Skeletal muscle tissue (tissue), 4 donors: ENCODE results near the gene OR13C3. TPM values are rescaled to one million over a fixed set of nuclear protein-coding genes. Genes with fewer than 3 reads are reported as not detected.
"Not testable (repeated sequence)": the region's sequence is repeated elsewhere in the genome, so short reads cannot be mapped to it uniquely, and the experiment has no call there.

ENCODE experiments used
- H3K27ac ChIP-seq: one replicate; pipeline ENCODE4 v1.7.0; 2013; ENCODE audit warnings: mild to moderate bottlenecking, low read depth, low read length, inconsistent platforms
- H3K27me3 ChIP-seq, 3 donors: one replicate each; pipeline ENCODE4 v1.7.0; 2013; ENCODE audit warnings: low read length in 3 of 3; ENCODE audit not compliant: control insufficient read depth in 3 of 3, insufficient read depth in 3 of 3
- H3K36me3 ChIP-seq, 3 donors: one replicate each; pipeline ENCODE4 v1.7.0; 2013; ENCODE audit warnings: low read length in 3 of 3; ENCODE audit not compliant: control insufficient read depth in 3 of 3, insufficient read depth in 3 of 3
- H3K4me1 ChIP-seq, 3 donors: one replicate each; pipeline ENCODE4 v1.7.0; 2013; ENCODE audit warnings: low read length in 3 of 3, mild to moderate bottlenecking in 3 of 3; ENCODE audit not compliant: control insufficient read depth in 3 of 3, insufficient read depth in 3 of 3
- H3K4me3 ChIP-seq, 3 donors: one replicate each; pipeline ENCODE4 v1.7.0; 2013; ENCODE audit warnings: low read length in 3 of 3
- H3K9ac ChIP-seq, 3 donors: one replicate each; pipeline ENCODE4 v1.7.0; 2013; ENCODE audit warnings: low read length in 3 of 3, mild to moderate bottlenecking in 3 of 3, moderate library complexity in 2 of 3, low read depth in 1 of 3
- H3K9me3 ChIP-seq, 3 donors: one replicate each; pipeline ENCODE4 v1.7.0; 2013; ENCODE audit warnings: low read length in 3 of 3; ENCODE audit not compliant: control insufficient read depth in 3 of 3
- total RNA-seq: library from RNA; depleted of rRNA; stranded (reverse); fragments of >200 nt; gene quantifications from one replicate; pipeline ENCODE4 v1.2.3, GENCODE V29; 2014
- donor health status: Osteomylitis.

OR13C3 gene
- total RNA-seq, 1 donor from 2014 or later: not detected

DNA sequence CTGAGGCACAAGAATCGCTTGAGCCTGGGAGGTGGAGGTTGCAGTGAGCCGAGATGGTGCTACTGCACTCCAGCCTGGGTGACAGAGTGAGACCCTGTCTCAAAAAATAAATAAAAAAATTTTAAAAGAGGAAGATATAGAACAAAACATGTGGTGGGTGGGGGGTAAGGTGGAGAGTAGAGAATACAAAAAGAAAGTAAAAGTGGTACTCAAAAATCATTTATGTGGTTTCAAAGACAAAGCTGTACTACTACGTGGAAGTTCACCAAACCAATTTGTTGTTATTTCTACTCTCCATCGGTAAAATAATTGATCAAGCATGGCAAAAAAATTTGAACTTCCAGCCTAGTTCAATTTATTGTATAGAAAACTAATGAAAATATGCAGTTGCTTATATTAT is 8.0 kb upstream of the OR13C3 start:
- Histone ChIP-seq H3K27me3 (no peaks in the 10 kb centered on the region), H3K9ac (no peak overlapping the region), H3K27ac (no peak overlapping the region), H3K9me3 (no peaks in the 10 kb centered on the region), H3K4me1 (no peaks in the 10 kb centered on the region), H3K36me3 (no peaks in the 10 kb centered on the region), H3K4me3 (no peak overlapping the region)

DNA sequence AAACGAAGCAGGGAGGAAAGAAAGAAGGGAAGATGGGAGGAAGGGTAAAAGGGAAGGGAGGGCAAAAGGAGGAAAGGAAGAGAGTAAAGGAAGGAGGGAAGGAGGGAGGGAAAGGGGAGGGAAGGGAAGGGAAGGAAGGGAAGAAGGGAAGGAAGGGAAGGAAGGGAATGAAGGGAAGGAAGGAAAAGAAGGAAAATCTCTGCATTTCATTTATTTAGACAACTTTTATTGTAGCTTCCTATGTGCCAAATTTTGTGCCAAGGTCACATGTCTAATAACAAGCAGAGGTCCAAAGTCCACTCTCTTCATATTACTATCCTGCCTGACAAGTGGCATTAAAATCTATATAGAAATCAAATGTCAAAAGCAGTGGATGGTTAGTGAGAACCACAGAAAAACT is 2.6 kb upstream of the OR13C3 start:
- no peak overlapping the region for H3K9ac ChIP-seq

DNA sequence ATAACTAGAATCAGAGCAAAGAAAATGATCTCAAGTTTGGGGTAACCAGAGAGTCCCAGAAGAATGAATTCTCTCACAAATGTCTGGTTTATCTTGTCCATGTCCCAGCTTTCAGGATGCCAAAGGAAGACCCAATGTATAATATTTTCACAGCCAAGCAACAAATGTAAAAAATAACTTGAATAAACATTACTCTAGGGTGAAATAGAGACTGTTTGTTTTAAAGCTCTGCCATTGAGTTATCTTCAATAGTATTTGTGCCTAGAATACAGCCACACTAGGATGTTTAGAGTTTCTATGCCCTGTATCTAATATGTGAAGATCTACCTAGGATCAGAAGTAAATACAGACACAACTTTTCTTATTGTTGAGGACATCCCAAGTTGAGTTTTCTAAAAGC is 9.5 kb downstream of the OR13C3 start, which contains the start of gene OR13C4:
OR13C4 (minus strand) TSS at position 101 of the 400 bp plus-strand sequence; CDS start at position 101, 0 bp downstream.
- Histone ChIP-seq H3K27ac (no peak within 1 kb of the TSS), H3K27me3 (no peaks in the 10 kb centered on the region), H3K9ac (no peak within 1 kb of the TSS), H3K4me3 (no peak within 1 kb of the TSS), H3K9me3 (no peaks in the 10 kb centered on the region), H3K4me1 (no peaks in the 10 kb centered on the region), H3K36me3 (no peaks in the 10 kb centered on the region)

More for the DNA sequence above, 2.6 kb upstream of the OR13C3 start:
- no peaks in the 10 kb centered on the region for H3K4me1 ChIP-seq
- no peak overlapping the region for H3K27ac ChIP-seq
- no peaks in the 10 kb centered on the region for H3K9me3 ChIP-seq
- no peaks in the 10 kb centered on the region for H3K27me3 ChIP-seq
- no peak overlapping the region for H3K4me3 ChIP-seq
- H3K36me3 ChIP-seq: no peaks in the 10 kb centered on the region

DNA sequence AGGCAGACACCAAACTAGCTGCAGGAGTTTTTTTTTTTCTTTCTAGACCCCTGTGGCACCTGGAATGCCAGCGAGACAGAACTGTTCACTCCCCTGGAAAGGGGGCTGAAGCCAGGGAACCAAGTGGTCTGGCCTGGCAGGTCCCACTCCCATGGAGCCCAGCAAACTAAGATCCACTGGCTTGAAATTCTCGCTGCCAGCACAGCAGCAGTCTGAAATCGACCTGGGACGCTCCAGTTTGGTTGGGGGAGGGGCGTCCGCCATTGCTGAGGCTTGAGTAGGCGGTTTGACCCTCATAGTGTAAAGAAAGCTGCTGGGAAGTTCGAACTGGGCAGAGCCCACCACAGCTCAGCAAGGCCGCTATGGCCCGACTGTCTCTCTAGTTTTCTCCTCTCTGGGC is 16.4 kb downstream of the OR13C3 start:
- not testable (repeated sequence) for H3K4me3 ChIP-seq, H3K9ac ChIP-seq, H3K27ac ChIP-seq, H3K27me3 ChIP-seq, H3K36me3 ChIP-seq, H3K9me3 ChIP-seq, H3K4me1 ChIP-seq

DNA sequence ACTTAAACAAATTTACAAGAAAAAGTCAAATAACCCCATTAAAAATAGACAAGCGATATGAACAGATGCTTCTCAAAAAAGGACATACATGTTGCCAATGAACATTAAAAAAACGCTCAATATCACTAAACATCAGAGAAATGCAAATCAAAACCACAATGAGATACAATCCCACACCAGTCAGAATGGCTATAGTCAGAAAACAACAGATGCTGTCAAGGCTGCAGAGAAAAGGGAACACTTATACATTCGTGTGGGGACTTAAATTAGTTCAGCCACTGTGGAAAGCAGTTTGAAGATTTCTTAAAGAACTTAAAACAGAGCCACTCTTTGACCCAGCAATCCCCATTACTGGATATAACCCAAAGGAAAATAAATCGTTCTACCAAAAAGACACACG is 21.8 kb downstream of the OR13C3 start:
- H3K9ac ChIP-seq: no peak overlapping the region
- no peak overlapping the region for H3K4me3 ChIP-seq
- no peaks in the 10 kb centered on the region for H3K4me1 ChIP-seq
- no peaks in the 10 kb centered on the region for H3K9me3 ChIP-seq
- no peaks in the 10 kb centered on the region for H3K36me3 ChIP-seq
- H3K27me3 ChIP-seq: no peaks in the 10 kb centered on the region
- no peak overlapping the region for H3K27ac ChIP-seq

- Histone ChIP-seq H3K27ac (no peak overlapping the region), H3K36me3 (no peaks in the 10 kb centered on the region), H3K9ac (no peak overlapping the region), H3K27me3 (no peaks in the 10 kb centered on the region), H3K9me3 (no peaks in the 10 kb centered on the region), H3K4me1 (no peaks in the 10 kb centered on the region), H3K4me3 (no peak overlapping the region)
Measured at GRCh38 chr9:104506565-104506964, 30.1 kb downstream of the OR13C3 start.

GRCh38 chr9:104503963-104504362 is 32.7 kb downstream of the OR13C3 start, which contains the start of gene OR13F1:
Gene OR13F1 (plus strand): TSS chr9:104504263. CDS start chr9:104504263, 0 bp downstream.
- H3K27me3 ChIP-seq: no peaks in the 10 kb centered on the region
- no peaks in the 10 kb centered on the region for H3K36me3 ChIP-seq
- H3K4me1 ChIP-seq: no peaks in the 10 kb centered on the region
- H3K9ac ChIP-seq: no peak within 1 kb of the TSS
- no peak within 1 kb of the TSS for H3K27ac ChIP-seq
- no peak within 1 kb of the TSS for H3K4me3 ChIP-seq
- H3K9me3 ChIP-seq: no peaks in the 10 kb centered on the region

GRCh38 chr9:104503440-104503839 is 33.2 kb downstream of the OR13C3 start:
- no peaks in the 10 kb centered on the region for H3K27me3 ChIP-seq
- H3K4me3 ChIP-seq: no peak overlapping the region
- no peak overlapping the region for H3K9ac ChIP-seq
- no peaks in the 10 kb centered on the region for H3K9me3 ChIP-seq
- no peak overlapping the region for H3K27ac ChIP-seq
- no peaks in the 10 kb centered on the region for H3K36me3 ChIP-seq
- no peaks in the 10 kb centered on the region for H3K4me1 ChIP-seq

DNA sequence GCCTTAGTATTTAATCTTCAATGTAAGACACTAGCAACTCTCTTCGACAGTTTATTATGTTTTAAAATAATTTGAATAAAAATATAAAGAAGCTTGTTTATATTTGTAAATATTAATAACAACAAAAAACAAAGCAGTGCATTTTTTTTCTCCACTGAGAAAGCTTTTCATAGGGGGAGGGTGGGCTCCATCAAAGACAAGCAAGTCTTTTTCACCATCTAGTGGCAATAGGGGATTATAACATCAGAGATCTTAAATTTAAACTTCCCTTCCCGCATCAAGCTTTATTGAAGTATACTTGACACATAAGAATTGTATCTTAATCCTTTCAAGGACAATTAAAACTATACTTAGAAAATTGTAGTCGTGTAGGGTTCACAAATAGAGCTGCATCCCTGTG is 41.8 kb downstream of the OR13C3 start:
- Histone ChIP-seq H3K4me1 (no peaks in the 10 kb centered on the region), H3K27ac (no peak overlapping the region), H3K9ac (no peak overlapping the region), H3K36me3 (no peaks in the 10 kb centered on the region), H3K9me3 (no peaks in the 10 kb centered on the region), H3K27me3 (no peaks in the 10 kb centered on the region), H3K4me3 (no peak overlapping the region)
